NCI-H510A treated with DMSO at 0.1 percent for 48 hours (cell line): ENCODE results near the gene KCNN2.

ENCODE experiments used
- DNase-seq: peaks from one replicate; lab custom pipeline; 2025; lab: John Stamatoyannopoulos, UW

Gene KCNN2

GRCh38 chr5:114362977-114363761, 1.3 kb downstream of the KCNN2 start:
- no peak for DNase-seq

GRCh38 chr5:114363837-114364236, 2.0 kb downstream of the KCNN2 start:
- no peak for DNase-seq

GRCh38 chr5:114367029-114367428, 5.2 kb downstream of the KCNN2 start:
- DNase-seq, result no peak

GRCh38 chr5:114369680-114370417, 8.0 kb downstream of the KCNN2 start:
- no peak for DNase-seq

GRCh38 chr5:114377050-114377844, 15.4 kb downstream of the KCNN2 start:
- DNase-seq, result no peak

GRCh38 chr5:114377946-114378345, 16.1 kb downstream of the KCNN2 start:
- DNase-seq, result no peak

GRCh38 chr5:114380721-114381120, 18.9 kb downstream of the KCNN2 start:
- DNase-seq, result no peak

- no peak for DNase-seq
Measured at GRCh38 chr5:114387433-114387832, 25.6 kb downstream of the KCNN2 start.

GRCh38 chr5:114390431-114390830, 28.6 kb downstream of the KCNN2 start:
- no peak for DNase-seq

- DNase-seq, result no peak
Measured at GRCh38 chr5:114391321-114391720, 29.5 kb downstream of the KCNN2 start.

- DNase-seq, result no peak
Measured at GRCh38 chr5:114393159-114393558, 31.3 kb downstream of the KCNN2 start.

GRCh38 chr5:114402206-114402605, 40.3 kb downstream of the KCNN2 start:
- DNase-seq, result no peak

- DNase-seq, result no peak
Measured at GRCh38 chr5:114407783-114408182, 45.9 kb downstream of the KCNN2 start.

- no peak for DNase-seq
Measured at GRCh38 chr5:114408847-114409246, 47.0 kb downstream of the KCNN2 start.

- DNase-seq, result no peak
Measured at GRCh38 chr5:114411380-114411931, 49.6 kb downstream of the KCNN2 start.

GRCh38 chr5:114412510-114413171, 50.8 kb downstream of the KCNN2 start:
- DNase-seq, result no peak

GRCh38 chr5:114415760-114416159, 53.9 kb downstream of the KCNN2 start:
- DNase-seq, result no peak

GRCh38 chr5:114416254-114416653, 54.4 kb downstream of the KCNN2 start:
- DNase-seq, result no peak

GRCh38 chr5:114417519-114417918, 55.6 kb downstream of the KCNN2 start:
- no peak for DNase-seq

GRCh38 chr5:114418176-114419066, 56.6 kb downstream of the KCNN2 start:
- no peak for DNase-seq

GRCh38 chr5:114419067-114419388, 57.2 kb downstream of the KCNN2 start:
- DNase-seq, result no peak
